ENCODE data around the gene PSMD11.
"Not testable (repeated sequence)": the region's sequence is repeated elsewhere in the genome, so short reads cannot be mapped to it uniquely, and the experiment has no call there.

PSMD11 gene

GRCh38 chr17:32510466-32510865 lies 66.2 kb downstream of the PSMD11 start:
- in situ Hi-C loops (cut with MboI; ENCODE audit: low sequenced_read_pairs), result no loop called here

GRCh38 chr17:32512328-32512727 lies 68.0 kb downstream of the PSMD11 start:
- in situ Hi-C loops (cut with MboI; ENCODE audit: low sequenced_read_pairs), result no loop called here

GRCh38 chr17:32513579-32513978 lies 69.3 kb downstream of the PSMD11 start:
- in situ Hi-C loops (cut with MboI; ENCODE audit: low sequenced_read_pairs), result no loop called here

GRCh38 chr17:32514606-32515005 lies 70.3 kb downstream of the PSMD11 start:
- in situ Hi-C loops (cut with MboI; ENCODE audit: low sequenced_read_pairs), result no loop called here

GRCh38 chr17:32515677-32516383 lies 71.5 kb downstream of the PSMD11 start:
- in situ Hi-C loops (cut with MboI; ENCODE audit: low sequenced_read_pairs), result no loop called here

GRCh38 chr17:32516450-32516849 lies 72.1 kb downstream of the PSMD11 start:
- in situ Hi-C loops (cut with MboI; ENCODE audit: low sequenced_read_pairs), result no loop called here

GRCh38 chr17:32516940-32517701 lies 72.8 kb downstream of the PSMD11 start:
- in situ Hi-C loops (cut with MboI; ENCODE audit: low sequenced_read_pairs), result no loop called here

GRCh38 chr17:32517982-32518381 lies 73.7 kb downstream of the PSMD11 start:
- in situ Hi-C loops (cut with MboI; ENCODE audit: low sequenced_read_pairs), result no loop called here

GRCh38 chr17:32518646-32519227 lies 74.4 kb downstream of the PSMD11 start:
- in situ Hi-C loops (cut with MboI; ENCODE audit: low sequenced_read_pairs), result no loop called here

GRCh38 chr17:32519228-32520103 lies 75.2 kb downstream of the PSMD11 start:
- in situ Hi-C loops (cut with MboI; ENCODE audit: low sequenced_read_pairs), result no loop called here

GRCh38 chr17:32520104-32520701 lies 75.9 kb downstream of the PSMD11 start:
- in situ Hi-C loops (cut with MboI; ENCODE audit: low sequenced_read_pairs), result no loop called here

- in situ Hi-C loops (cut with MboI; ENCODE audit: low sequenced_read_pairs), result no loop called here
Measured at GRCh38 chr17:32520737-32521404, 76.6 kb downstream of the PSMD11 start.

- in situ Hi-C loops (cut with MboI; ENCODE audit: low sequenced_read_pairs), result no loop called here
Measured at GRCh38 chr17:32523017-32523680, 78.8 kb downstream of the PSMD11 start.

- in situ Hi-C loops (cut with MboI; ENCODE audit: low sequenced_read_pairs), result no loop called here
Measured at GRCh38 chr17:32523827-32524552, 79.7 kb downstream of the PSMD11 start.

GRCh38 chr17:32524553-32524880 lies 80.2 kb downstream of the PSMD11 start:
- in situ Hi-C loops (cut with MboI; ENCODE audit: low sequenced_read_pairs), result not testable (repeated sequence)

- in situ Hi-C loops (cut with MboI; ENCODE audit: low sequenced_read_pairs), result no loop called here
Measured at GRCh38 chr17:32525122-32525521, 80.8 kb downstream of the PSMD11 start.

- in situ Hi-C loops (cut with MboI; ENCODE audit: low sequenced_read_pairs), result no loop called here
Measured at GRCh38 chr17:32527146-32527545, 82.8 kb downstream of the PSMD11 start.

GRCh38 chr17:32528825-32529224 lies 84.5 kb downstream of the PSMD11 start:
- in situ Hi-C loops (cut with MboI; ENCODE audit: low sequenced_read_pairs), result no loop called here

- in situ Hi-C loops (cut with MboI; ENCODE audit: low sequenced_read_pairs), result no loop called here
Measured at GRCh38 chr17:32529604-32530003, 85.3 kb downstream of the PSMD11 start.
